ENCODE data around the gene EMC10.

The EMC10 gene

GRCh38 chr19:50537769-50538230 lies 61.5 kb downstream of the EMC10 start:
- peak in 2 of 3 experiments; percentile 31 to 62 for DNase-seq (ENCODE audit: low read depth in 2 of 3, low spot score in 2 of 3)

All from activated CD8-positive, alpha-beta memory T cell treated with anti-CD3 and anti-CD28 coated beads for 48 hours (primary cell).